Stimulated activated CD8-positive, alpha-beta memory T cell treated with anti-CD3 and anti-CD28 coated beads, Interleukin-15, amount 100 ng/mL, for 48 hours (primary cell): ENCODE data around the gene HELQ.

ENCODE experiments used
- DNase-seq, 2 donors: peaks; one replicate each; pipeline ENCODE4 v3.0.0-alpha.2; 2020; ENCODE audit warnings: low read depth in 2 of 2

Gene HELQ

GRCh38 chr4:83372931-83373330 lies 82.7 kb downstream of the HELQ start:
- DNase-seq = no peak

- no peak for DNase-seq
Observed at GRCh38 chr4:83371936-83372335, 83.7 kb downstream of the HELQ start.

- no peak for DNase-seq
Observed at GRCh38 chr4:83371235-83371634, 84.4 kb downstream of the HELQ start.

GRCh38 chr4:83370640-83370906 lies 85.0 kb downstream of the HELQ start:
- no peak for DNase-seq

GRCh38 chr4:83369831-83370639 lies 85.6 kb downstream of the HELQ start:
- no peak for DNase-seq

GRCh38 chr4:83364312-83364711 lies 91.3 kb downstream of the HELQ start:
- no peak for DNase-seq

GRCh38 chr4:83362492-83363329 lies 92.9 kb downstream of the HELQ start:
- no peak for DNase-seq

GRCh38 chr4:83361416-83362103 lies 94.1 kb downstream of the HELQ start:
- DNase-seq = no peak

GRCh38 chr4:83360018-83360417 lies 95.6 kb downstream of the HELQ start:
- no peak for DNase-seq

GRCh38 chr4:83358410-83358809 lies 97.2 kb downstream of the HELQ start:
- DNase-seq = no peak
